ENCODE results near the gene PID1.
"Not testable (repeated sequence)": the region's sequence is repeated elsewhere in the genome, so short reads cannot be mapped to it uniquely, and the experiment has no call there.

Gene PID1

DNA sequence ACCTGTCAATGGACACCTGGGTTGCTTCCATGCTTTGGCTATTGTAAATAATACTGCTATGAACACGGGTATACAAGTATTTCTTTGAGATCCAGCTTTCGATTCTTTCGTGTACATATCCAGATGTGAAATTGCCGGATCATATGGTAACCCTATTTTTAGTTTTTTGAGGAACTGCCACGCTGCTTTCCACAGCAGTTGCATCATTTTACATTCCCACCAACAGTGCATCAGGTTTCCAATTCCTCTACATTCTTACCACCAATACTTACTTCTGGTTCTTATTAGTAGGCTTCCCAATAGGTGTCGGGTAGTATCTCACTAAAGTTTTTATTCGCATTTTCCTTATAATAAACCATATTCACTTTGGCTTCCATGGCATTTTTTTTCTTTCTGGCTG, 69.6 kb downstream of the PID1 start:
- no peak for DNase-seq (ENCODE audit: low read depth, low spot score)
- H3K36me3 ChIP-seq (ENCODE audit: insufficient read depth, insufficient read length, low read length) = no peaks in the 10 kb centered on the region
- no peaks in the 10 kb centered on the region for H3K27me3 ChIP-seq (ENCODE audit: insufficient read depth, insufficient read length)
- no peak overlapping the region for H3K4me3 ChIP-seq (ENCODE audit: insufficient read length, low read depth)
- no peak for TF ChIP-seq YY1 (IDR thresholded peaks at IDR 0.05; ENCODE audit: insufficient read depth, insufficient read length)
- H3K4me1 ChIP-seq (ENCODE audit: insufficient read depth, insufficient read length) = no peaks in the 10 kb centered on the region
- no peaks in the 10 kb centered on the region for H3K9me3 ChIP-seq (ENCODE audit: insufficient read depth, low read length)
- H3K9ac ChIP-seq (ENCODE audit: insufficient read length, low read depth) = no peak overlapping the region

DNA sequence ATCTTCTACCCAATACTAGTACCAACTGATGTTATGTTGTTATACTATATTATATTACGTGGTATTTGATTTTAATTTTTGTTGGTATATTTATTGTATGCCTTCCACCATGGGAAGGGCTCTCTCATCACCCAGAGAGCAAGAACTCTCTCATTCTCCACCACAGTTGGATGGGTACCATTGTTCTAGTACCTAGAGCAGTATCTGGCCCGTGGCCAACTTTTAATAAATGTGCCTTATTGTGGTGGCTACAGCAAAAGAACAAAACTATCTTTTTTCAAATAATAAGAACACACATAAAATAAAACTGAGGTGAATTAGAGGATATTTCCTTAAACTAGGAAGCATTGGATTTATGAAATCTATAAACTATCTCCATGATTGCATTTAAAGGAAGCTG, 71.8 kb downstream of the PID1 start:
- TF ChIP-seq SUZ12 (IDR thresholded peaks at IDR 0.05; ENCODE audit: extremely low read depth, insufficient read depth, insufficient read length) (no peak), ZNF274 (IDR thresholded peaks at IDR 0.05; ENCODE audit: low read depth, low read length) (no peak), YY1 (IDR thresholded peaks at IDR 0.05; ENCODE audit: insufficient read depth, insufficient read length) (no peak)
- no peak overlapping the region for H3K4me3 ChIP-seq (ENCODE audit: insufficient read length, low read depth)
- H3K9me3 ChIP-seq (ENCODE audit: insufficient read depth, low read length) = no peaks in the 10 kb centered on the region
- no peaks in the 10 kb centered on the region for H3K27me3 ChIP-seq (ENCODE audit: insufficient read depth, insufficient read length)
- H3K4me1 ChIP-seq (ENCODE audit: insufficient read depth, insufficient read length) = no peaks in the 10 kb centered on the region
- DNase-seq (ENCODE audit: low read depth, low spot score) = no peak
- H3K9ac ChIP-seq (ENCODE audit: insufficient read length, low read depth) = no peak overlapping the region
- no peaks in the 10 kb centered on the region for H3K36me3 ChIP-seq (ENCODE audit: insufficient read depth, insufficient read length, low read length)

DNA sequence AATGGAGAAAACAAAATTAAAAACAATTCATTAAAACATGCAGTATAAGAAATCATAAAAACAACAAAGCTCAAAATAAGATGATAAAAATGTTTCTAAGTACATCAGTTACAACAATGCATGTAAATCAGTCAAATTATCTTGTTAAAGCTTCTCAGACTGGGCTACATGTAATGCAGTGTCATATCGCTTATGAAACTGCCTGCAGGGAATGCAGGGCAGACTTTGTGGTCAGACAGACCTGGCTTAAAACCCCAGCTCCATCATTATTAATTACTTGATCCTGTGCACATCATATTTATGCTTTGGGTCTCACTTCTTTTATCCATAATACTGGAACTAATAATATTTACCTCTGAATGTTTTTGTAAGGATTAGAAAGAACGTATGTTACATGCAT, 74.6 kb downstream of the PID1 start:
- Histone ChIP-seq H3K9ac (ENCODE audit: insufficient read length, low read depth) (no peak overlapping the region), H3K9me3 (ENCODE audit: insufficient read depth, low read length) (no peaks in the 10 kb centered on the region), H3K4me1 (ENCODE audit: insufficient read depth, insufficient read length) (no peaks in the 10 kb centered on the region), H3K4me3 (ENCODE audit: insufficient read length, low read depth) (no peak overlapping the region), H3K27me3 (ENCODE audit: insufficient read depth, insufficient read length) (no peaks in the 10 kb centered on the region), H3K36me3 (ENCODE audit: insufficient read depth, insufficient read length, low read length) (no peaks in the 10 kb centered on the region)
- TF ChIP-seq ZNF274 (IDR thresholded peaks at IDR 0.05; ENCODE audit: low read depth, low read length) = no peak
- TF ChIP-seq SUZ12 (IDR thresholded peaks at IDR 0.05; ENCODE audit: extremely low read depth, insufficient read depth, insufficient read length) = no peak
- TF ChIP-seq YY1 (IDR thresholded peaks at IDR 0.05; ENCODE audit: insufficient read depth, insufficient read length) = no peak
- DNase-seq (ENCODE audit: low read depth, low spot score) = no peak

DNA sequence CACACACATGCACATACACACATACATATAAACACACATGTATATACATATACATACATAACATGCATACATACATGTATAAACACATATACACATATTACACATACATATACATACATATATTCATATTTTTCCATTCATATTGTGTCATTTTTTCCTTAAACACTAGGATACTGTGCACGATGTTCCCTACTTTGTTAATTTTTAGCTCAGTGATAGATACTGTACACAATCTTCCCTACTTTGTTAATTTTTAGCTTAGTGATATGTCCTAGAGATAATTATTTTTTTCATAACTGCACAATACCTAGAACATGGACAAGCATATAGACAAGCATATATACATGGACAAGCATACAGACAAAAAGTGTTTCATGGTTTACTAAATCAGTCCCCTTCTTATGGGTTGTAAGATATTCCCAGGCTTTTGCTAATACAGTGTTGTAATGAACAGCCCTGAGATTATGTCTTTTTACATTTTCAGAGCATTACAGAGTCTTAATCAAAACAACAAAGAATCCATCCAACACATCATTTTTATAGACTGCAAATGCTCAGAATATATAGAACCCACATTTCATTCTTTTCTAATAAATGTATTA, 75.6 kb downstream of the PID1 start:
- Histone ChIP-seq H3K4me3 (ENCODE audit: insufficient read length, low read depth) (no peak overlapping the region), H3K27me3 (ENCODE audit: insufficient read depth, insufficient read length) (no peaks in the 10 kb centered on the region), H3K36me3 (ENCODE audit: insufficient read depth, insufficient read length, low read length) (no peaks in the 10 kb centered on the region), H3K9ac (ENCODE audit: insufficient read length, low read depth) (no peak overlapping the region), H3K9me3 (ENCODE audit: insufficient read depth, low read length) (no peaks in the 10 kb centered on the region), H3K4me1 (ENCODE audit: insufficient read depth, insufficient read length) (no peaks in the 10 kb centered on the region)
- TF ChIP-seq ZNF274 (IDR thresholded peaks at IDR 0.05; ENCODE audit: low read depth, low read length) = no peak
- no peak for TF ChIP-seq YY1 (IDR thresholded peaks at IDR 0.05; ENCODE audit: insufficient read depth, insufficient read length)
- no peak for TF ChIP-seq SUZ12 (IDR thresholded peaks at IDR 0.05; ENCODE audit: extremely low read depth, insufficient read depth, insufficient read length)
- DNase-seq (ENCODE audit: low read depth, low spot score) = no peak

DNA sequence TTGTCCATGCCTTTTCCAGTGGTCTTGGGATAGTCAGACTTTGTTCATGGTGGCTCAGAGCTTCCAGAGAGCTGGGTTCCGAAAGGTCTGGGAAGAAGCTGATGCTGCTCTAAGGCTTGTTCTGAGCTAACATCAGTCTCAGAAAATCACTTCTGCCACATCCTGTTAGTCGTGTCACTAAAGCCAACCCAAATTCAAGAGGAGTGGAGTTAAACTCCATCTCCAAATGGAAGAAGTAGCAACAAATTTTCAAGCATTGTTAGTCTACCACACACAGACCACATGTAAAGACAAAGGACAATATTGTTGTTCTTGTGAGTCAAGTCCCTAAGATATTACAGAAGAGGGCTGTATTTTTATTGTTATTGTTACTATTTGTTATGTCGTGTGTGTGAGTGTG, 77.8 kb downstream of the PID1 start:
- Histone ChIP-seq H3K4me3 (ENCODE audit: insufficient read length, low read depth) (no peak overlapping the region), H3K27me3 (ENCODE audit: insufficient read depth, insufficient read length) (no peaks in the 10 kb centered on the region), H3K36me3 (ENCODE audit: insufficient read depth, insufficient read length, low read length) (no peaks in the 10 kb centered on the region), H3K9me3 (ENCODE audit: insufficient read depth, low read length) (no peaks in the 10 kb centered on the region), H3K9ac (ENCODE audit: insufficient read length, low read depth) (no peak overlapping the region), H3K4me1 (ENCODE audit: insufficient read depth, insufficient read length) (no peaks in the 10 kb centered on the region)
- DNase-seq (ENCODE audit: low read depth, low spot score) = no peak
- TF ChIP-seq YY1 (IDR thresholded peaks at IDR 0.05; ENCODE audit: insufficient read depth, insufficient read length) (no peak), ZNF274 (IDR thresholded peaks at IDR 0.05; ENCODE audit: low read depth, low read length) (no peak), SUZ12 (IDR thresholded peaks at IDR 0.05; ENCODE audit: extremely low read depth, insufficient read depth, insufficient read length) (no peak)

DNA sequence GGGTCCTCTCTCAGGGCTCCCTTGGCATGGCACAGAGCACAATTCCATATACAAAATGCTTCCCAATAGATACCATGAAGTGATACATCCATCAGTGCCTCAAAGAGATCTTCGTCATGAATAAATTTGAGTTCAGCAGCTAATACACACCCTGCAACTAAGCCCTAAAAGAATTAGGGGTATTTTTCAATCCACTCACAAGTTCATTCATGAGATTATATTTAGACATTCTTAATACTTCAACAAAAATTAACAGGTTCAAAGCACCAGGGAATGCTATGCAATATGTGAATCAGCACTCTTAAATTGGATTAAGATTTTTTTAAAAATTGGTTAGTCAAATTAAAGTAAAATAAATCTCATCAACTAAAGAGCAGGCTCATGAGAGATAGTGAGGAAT, 79.7 kb downstream of the PID1 start:
- H3K27me3 ChIP-seq (ENCODE audit: insufficient read depth, insufficient read length) = no peaks in the 10 kb centered on the region
- no peak overlapping the region for H3K9ac ChIP-seq (ENCODE audit: insufficient read length, low read depth)
- TF ChIP-seq ZNF274 (IDR thresholded peaks at IDR 0.05; ENCODE audit: low read depth, low read length) (no peak), SUZ12 (IDR thresholded peaks at IDR 0.05; ENCODE audit: extremely low read depth, insufficient read depth, insufficient read length) (no peak), YY1 (IDR thresholded peaks at IDR 0.05; ENCODE audit: insufficient read depth, insufficient read length) (no peak)
- H3K9me3 ChIP-seq (ENCODE audit: insufficient read depth, low read length) = no peaks in the 10 kb centered on the region
- no peaks in the 10 kb centered on the region for H3K4me1 ChIP-seq (ENCODE audit: insufficient read depth, insufficient read length)
- no peak overlapping the region for H3K4me3 ChIP-seq (ENCODE audit: insufficient read length, low read depth)
- DNase-seq (ENCODE audit: low read depth, low spot score) = no peak
- no peaks in the 10 kb centered on the region for H3K36me3 ChIP-seq (ENCODE audit: insufficient read depth, insufficient read length, low read length)

DNA sequence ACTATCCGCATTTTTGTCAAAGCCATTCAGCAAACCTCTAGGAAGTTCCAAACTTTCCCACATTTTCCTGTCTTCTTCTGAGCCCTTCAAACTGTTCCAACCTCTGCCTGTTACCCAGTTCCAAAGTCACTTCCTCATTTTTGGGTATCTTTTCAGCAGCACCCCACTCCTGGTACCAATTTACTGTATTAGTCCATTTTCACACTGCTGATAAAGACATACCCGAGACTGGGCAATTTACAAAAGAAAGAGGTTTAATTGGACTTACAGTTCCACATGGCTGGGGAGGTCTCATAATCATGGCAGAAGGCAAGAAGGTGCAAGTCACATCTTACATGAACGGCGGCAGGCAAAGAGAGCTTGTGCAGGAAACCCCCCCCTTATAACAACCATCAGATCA, 84.0 kb downstream of the PID1 start:
- DNase-seq (ENCODE audit: low read depth, low spot score); H3K27me3 ChIP-seq (ENCODE audit: insufficient read depth, insufficient read length); H3K4me1 ChIP-seq (ENCODE audit: insufficient read depth, insufficient read length); H3K4me3 ChIP-seq (ENCODE audit: insufficient read length, low read depth); H3K9me3 ChIP-seq (ENCODE audit: insufficient read depth, low read length); H3K9ac ChIP-seq (ENCODE audit: insufficient read length, low read depth); H3K36me3 ChIP-seq (ENCODE audit: insufficient read depth, insufficient read length, low read length): not testable (repeated sequence)

DNA sequence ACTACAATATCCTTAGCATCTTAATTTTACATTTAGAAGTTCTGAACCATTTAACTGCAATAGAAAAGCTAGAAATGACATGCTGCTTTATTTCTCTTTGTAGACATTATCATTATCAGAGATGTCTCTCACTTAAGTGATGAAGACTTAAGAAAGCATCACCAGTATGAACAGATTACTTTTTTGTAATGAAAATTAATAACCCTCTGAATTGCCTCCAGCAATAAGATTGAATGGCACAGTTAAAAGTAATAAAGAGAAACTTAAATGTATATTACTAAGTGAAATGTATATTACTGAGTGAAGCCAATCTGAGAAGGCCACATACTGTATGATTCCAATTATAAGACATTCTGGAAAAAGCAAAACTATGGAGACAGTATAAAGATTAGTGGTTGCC, 89.4 kb downstream of the PID1 start:
- Histone ChIP-seq H3K9ac (ENCODE audit: insufficient read length, low read depth) (no peak overlapping the region), H3K27me3 (ENCODE audit: insufficient read depth, insufficient read length) (no peaks in the 10 kb centered on the region), H3K36me3 (ENCODE audit: insufficient read depth, insufficient read length, low read length) (no peaks in the 10 kb centered on the region), H3K9me3 (ENCODE audit: insufficient read depth, low read length) (no peaks in the 10 kb centered on the region), H3K4me1 (ENCODE audit: insufficient read depth, insufficient read length) (no peaks in the 10 kb centered on the region), H3K4me3 (ENCODE audit: insufficient read length, low read depth) (no peak overlapping the region)
- TF ChIP-seq SUZ12 (IDR thresholded peaks at IDR 0.05; ENCODE audit: extremely low read depth, insufficient read depth, insufficient read length) = no peak
- no peak for DNase-seq (ENCODE audit: low read depth, low spot score)
